ENCODE data around the gene HASPIN. TPM values are rescaled to one million over a fixed set of nuclear protein-coding genes. Genes with fewer than 3 reads are reported as not detected.

Gene HASPIN
- total and polyA plus RNA-seq, 2 experiments from 2014 or later, result 6.1 to 35.1 TPM

DNA sequence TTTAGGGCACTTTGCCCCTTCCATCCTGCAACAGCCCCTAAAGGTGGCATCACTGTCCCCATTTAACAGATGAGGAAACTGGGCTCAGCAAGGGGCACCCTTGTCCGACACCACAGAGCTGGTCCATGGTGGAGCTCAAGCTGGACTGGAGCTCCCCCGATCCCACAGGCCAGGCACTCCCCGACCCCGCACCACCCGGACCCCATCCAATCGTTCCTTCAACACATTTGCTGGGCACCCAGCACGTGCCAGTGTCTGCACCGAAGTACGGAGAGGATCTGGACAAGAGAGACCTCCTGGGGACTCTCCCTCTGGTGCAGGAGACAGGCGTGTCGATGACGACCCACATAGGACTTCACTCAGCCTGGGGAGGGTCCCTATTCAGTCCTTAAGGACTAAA, 41.7 kb upstream of the HASPIN start:
- no peak overlapping the region for H2AFZ ChIP-seq
- no peak for ATAC-seq
- DNase-seq (ENCODE audit: low spot score), result no peak
- H3K4me1 ChIP-seq (ENCODE audit: insufficient read depth), result no peaks in the 10 kb centered on the region
- Mint-ChIP-seq H3K27me3 (ENCODE audit: insufficient read depth, low read depth, poor library complexity) (peaks cover 2% of the 10 kb centered on the region), H3K27ac (no peak overlapping the region), H3K4me1 (peaks cover 5% of the 10 kb centered on the region; the same call in 2 of the 3 replicates), H3K9me3 (no peaks in the 10 kb centered on the region), H3K4me3 (no peak overlapping the region; the same call in 2 of the 3 replicates), H3K36me3 (ENCODE audit: low read depth) (no peaks in the 10 kb centered on the region)
- H3K36me3 ChIP-seq (ENCODE audit: insufficient read depth), result no peaks in the 10 kb centered on the region
- H3K4me2 ChIP-seq, result no peak overlapping the region
- H3K27ac ChIP-seq (ENCODE audit: low read depth), result no peak overlapping the region
- H4K20me1 ChIP-seq (replicated peaks; ENCODE audit: insufficient read depth), result no peaks in the 10 kb centered on the region
- H3K27me3 ChIP-seq (ENCODE audit: insufficient read depth), result no peaks in the 10 kb centered on the region
- H3K9me2 ChIP-seq (ENCODE audit: insufficient read depth), result no peaks in the 10 kb centered on the region
- TF ChIP-seq ZNF114 (CRISPR knock-in tag; IDR thresholded peaks at IDR 0.05), result no peak
- H3F3A ChIP-seq (replicated peaks; ENCODE audit: low read depth), result no peaks in the 10 kb centered on the region
- H3K4me3 ChIP-seq, result no peak overlapping the region
- H3K79me2 ChIP-seq (replicated peaks; ENCODE audit: insufficient read depth), result no peaks in the 10 kb centered on the region

DNA sequence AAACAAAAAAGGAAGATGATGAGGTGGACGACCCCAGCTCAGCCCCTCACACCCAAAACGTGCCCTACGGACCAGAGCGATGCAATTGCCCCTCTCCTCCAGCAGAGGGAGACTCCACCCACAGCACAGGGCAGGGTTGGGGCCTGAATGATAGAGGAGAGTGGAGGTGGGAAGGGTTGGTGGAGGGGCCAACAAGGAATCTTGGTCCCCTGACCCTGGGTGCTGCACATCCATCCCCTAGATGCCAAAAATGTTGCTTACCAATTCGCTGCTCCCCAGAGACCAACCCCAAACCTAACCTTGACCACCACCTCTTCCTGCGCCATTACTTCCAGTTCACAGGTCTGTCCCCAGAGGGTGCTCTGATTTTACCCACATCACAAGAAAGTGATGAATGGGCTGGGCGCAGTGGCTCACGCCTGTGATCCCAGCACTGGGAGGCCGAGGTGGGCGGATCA, 40.6 kb upstream of the HASPIN start:
- peak; percentile 83 for ATAC-seq
- Mint-ChIP-seq H3K4me1 (peaks cover 3% of the 10 kb centered on the region; the same call in 2 of the 3 replicates), H3K27ac (no peak overlapping the region)

More for the DNA sequence above, 40.6 kb upstream of the HASPIN start:
- Histone ChIP-seq H3K27me3 (ENCODE audit: insufficient read depth) (no peaks in the 10 kb centered on the region), H2AFZ (no peak overlapping the region), H3F3A (replicated peaks; ENCODE audit: low read depth) (peaks cover under 1% of the 10 kb centered on the region; the same call in 1 of the 2 replicates), H3K79me2 (replicated peaks; ENCODE audit: insufficient read depth) (no peaks in the 10 kb centered on the region), H3K4me1 (ENCODE audit: insufficient read depth) (no peaks in the 10 kb centered on the region), H3K27ac (ENCODE audit: low read depth) (no peak overlapping the region), H3K4me2 (no peak overlapping the region), H3K4me3 (no peak overlapping the region), H4K20me1 (replicated peaks; ENCODE audit: insufficient read depth) (no peaks in the 10 kb centered on the region), H3K9me2 (ENCODE audit: insufficient read depth) (no peaks in the 10 kb centered on the region), H3K36me3 (ENCODE audit: insufficient read depth) (no peaks in the 10 kb centered on the region)
- H3K27me3 Mint-ChIP-seq (ENCODE audit: insufficient read depth, low read depth, poor library complexity), result no peaks in the 10 kb centered on the region
- H3K9me3 Mint-ChIP-seq, result no peaks in the 10 kb centered on the region
- H3K4me3 Mint-ChIP-seq, result no peak overlapping the region
- DNase-seq (ENCODE audit: low spot score), result peak; percentile 82
- H3K36me3 Mint-ChIP-seq (ENCODE audit: low read depth), result no peaks in the 10 kb centered on the region
- TF ChIP-seq, protein P1, sequence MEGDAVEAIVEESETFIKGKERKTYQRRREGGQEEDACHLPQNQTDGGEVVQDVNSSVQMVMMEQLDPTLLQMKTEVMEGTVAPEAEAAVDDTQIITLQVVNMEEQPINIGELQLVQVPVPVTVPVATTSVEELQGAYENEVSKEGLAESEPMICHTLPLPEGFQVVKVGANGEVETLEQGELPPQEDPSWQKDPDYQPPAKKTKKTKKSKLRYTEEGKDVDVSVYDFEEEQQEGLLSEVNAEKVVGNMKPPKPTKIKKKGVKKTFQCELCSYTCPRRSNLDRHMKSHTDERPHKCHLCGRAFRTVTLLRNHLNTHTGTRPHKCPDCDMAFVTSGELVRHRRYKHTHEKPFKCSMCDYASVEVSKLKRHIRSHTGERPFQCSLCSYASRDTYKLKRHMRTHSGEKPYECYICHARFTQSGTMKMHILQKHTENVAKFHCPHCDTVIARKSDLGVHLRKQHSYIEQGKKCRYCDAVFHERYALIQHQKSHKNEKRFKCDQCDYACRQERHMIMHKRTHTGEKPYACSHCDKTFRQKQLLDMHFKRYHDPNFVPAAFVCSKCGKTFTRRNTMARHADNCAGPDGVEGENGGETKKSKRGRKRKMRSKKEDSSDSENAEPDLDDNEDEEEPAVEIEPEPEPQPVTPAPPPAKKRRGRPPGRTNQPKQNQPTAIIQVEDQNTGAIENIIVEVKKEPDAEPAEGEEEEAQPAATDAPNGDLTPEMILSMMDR (conservative IDR thresholded peaks at IDR 0.05; ENCODE audit: low read depth in 2 of 2), result peak; percentile 94 to 100
- TF ChIP-seq, protein P2, sequence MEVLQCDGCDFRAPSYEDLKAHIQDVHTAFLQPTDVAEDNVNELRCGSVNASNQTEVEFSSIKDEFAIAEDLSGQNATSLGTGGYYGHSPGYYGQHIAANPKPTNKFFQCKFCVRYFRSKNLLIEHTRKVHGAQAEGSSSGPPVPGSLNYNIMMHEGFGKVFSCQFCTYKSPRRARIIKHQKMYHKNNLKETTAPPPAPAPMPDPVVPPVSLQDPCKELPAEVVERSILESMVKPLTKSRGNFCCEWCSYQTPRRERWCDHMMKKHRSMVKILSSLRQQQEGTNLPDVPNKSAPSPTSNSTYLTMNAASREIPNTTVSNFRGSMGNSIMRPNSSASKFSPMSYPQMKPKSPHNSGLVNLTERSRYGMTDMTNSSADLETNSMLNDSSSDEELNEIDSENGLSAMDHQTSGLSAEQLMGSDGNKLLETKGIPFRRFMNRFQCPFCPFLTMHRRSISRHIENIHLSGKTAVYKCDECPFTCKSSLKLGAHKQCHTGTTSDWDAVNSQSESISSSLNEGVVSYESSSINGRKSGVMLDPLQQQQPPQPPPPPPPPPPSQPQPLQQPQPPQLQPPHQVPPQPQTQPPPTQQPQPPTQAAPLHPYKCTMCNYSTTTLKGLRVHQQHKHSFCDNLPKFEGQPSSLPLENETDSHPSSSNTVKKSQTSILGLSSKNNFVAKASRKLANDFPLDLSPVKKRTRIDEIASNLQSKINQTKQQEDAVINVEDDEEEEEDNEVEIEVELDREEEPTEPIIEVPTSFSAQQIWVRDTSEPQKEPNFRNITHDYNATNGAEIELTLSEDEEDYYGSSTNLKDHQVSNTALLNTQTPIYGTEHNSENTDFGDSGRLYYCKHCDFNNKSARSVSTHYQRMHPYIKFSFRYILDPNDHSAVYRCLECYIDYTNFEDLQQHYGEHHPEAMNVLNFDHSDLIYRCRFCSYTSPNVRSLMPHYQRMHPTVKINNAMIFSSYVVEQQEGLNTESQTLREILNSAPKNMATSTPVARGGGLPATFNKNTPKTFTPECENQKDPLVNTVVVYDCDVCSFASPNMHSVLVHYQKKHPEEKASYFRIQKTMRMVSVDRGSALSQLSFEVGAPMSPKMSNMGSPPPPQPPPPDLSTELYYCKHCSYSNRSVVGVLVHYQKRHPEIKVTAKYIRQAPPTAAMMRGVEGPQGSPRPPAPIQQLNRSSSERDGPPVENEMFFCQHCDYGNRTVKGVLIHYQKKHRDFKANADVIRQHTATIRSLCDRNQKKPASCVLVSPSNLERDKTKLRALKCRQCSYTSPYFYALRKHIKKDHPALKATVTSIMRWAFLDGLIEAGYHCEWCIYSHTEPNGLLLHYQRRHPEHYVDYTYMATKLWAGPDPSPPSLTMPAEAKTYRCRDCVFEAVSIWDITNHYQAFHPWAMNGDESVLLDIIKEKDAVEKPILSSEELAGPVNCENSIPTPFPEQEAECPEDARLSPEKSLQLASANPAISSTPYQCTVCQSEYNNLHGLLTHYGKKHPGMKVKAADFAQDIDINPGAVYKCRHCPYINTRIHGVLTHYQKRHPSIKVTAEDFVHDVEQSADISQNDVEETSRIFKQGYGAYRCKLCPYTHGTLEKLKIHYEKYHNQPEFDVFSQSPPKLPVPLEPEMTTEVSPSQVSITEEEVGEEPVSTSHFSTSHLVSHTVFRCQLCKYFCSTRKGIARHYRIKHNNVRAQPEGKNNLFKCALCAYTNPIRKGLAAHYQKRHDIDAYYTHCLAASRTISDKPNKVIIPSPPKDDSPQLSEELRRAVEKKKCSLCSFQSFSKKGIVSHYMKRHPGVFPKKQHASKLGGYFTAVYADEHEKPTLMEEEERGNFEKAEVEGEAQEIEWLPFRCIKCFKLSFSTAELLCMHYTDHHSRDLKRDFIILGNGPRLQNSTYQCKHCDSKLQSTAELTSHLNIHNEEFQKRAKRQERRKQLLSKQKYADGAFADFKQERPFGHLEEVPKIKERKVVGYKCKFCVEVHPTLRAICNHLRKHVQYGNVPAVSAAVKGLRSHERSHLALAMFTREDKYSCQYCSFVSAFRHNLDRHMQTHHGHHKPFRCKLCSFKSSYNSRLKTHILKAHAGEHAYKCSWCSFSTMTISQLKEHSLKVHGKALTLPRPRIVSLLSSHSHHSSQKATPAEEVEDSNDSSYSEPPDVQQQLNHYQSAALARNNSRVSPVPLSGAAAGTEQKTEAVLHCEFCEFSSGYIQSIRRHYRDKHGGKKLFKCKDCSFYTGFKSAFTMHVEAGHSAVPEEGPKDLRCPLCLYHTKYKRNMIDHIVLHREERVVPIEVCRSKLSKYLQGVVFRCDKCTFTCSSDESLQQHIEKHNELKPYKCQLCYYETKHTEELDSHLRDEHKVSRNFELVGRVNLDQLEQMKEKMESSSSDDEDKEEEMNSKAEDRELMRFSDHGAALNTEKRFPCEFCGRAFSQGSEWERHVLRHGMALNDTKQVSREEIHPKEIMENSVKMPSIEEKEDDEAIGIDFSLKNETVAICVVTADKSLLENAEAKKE (CRISPR knock-in tag; IDR thresholded peaks at IDR 0.05), result no peak
- TF ChIP-seq EZH2phosphoT487 (IDR thresholded peaks at IDR 0.05; ENCODE audit: unreplicated experiment) (no peak), ZNF331 (CRISPR knock-in tag; IDR thresholded peaks at IDR 0.05; ENCODE audit: low read depth) (no peak), NANOG (IDR thresholded peaks at IDR 0.05; ENCODE audit: borderline replicate concordance) (no peak), POLR2AphosphoS5 (IDR thresholded peaks at IDR 0.05; ENCODE audit: low read depth) (no peak), JUNB (IDR thresholded peaks at IDR 0.05; ENCODE audit: unreplicated experiment) (no peak)
- TF ChIP-seq, protein P3, sequence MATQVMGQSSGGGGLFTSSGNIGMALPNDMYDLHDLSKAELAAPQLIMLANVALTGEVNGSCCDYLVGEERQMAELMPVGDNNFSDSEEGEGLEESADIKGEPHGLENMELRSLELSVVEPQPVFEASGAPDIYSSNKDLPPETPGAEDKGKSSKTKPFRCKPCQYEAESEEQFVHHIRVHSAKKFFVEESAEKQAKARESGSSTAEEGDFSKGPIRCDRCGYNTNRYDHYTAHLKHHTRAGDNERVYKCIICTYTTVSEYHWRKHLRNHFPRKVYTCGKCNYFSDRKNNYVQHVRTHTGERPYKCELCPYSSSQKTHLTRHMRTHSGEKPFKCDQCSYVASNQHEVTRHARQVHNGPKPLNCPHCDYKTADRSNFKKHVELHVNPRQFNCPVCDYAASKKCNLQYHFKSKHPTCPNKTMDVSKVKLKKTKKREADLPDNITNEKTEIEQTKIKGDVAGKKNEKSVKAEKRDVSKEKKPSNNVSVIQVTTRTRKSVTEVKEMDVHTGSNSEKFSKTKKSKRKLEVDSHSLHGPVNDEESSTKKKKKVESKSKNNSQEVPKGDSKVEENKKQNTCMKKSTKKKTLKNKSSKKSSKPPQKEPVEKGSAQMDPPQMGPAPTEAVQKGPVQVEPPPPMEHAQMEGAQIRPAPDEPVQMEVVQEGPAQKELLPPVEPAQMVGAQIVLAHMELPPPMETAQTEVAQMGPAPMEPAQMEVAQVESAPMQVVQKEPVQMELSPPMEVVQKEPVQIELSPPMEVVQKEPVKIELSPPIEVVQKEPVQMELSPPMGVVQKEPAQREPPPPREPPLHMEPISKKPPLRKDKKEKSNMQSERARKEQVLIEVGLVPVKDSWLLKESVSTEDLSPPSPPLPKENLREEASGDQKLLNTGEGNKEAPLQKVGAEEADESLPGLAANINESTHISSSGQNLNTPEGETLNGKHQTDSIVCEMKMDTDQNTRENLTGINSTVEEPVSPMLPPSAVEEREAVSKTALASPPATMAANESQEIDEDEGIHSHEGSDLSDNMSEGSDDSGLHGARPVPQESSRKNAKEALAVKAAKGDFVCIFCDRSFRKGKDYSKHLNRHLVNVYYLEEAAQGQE (IDR thresholded peaks at IDR 0.05; ENCODE audit: unreplicated experiment), result no peak

All from GM23338 (cell line).